ENCODE results near the gene TRAF7.

DNA sequence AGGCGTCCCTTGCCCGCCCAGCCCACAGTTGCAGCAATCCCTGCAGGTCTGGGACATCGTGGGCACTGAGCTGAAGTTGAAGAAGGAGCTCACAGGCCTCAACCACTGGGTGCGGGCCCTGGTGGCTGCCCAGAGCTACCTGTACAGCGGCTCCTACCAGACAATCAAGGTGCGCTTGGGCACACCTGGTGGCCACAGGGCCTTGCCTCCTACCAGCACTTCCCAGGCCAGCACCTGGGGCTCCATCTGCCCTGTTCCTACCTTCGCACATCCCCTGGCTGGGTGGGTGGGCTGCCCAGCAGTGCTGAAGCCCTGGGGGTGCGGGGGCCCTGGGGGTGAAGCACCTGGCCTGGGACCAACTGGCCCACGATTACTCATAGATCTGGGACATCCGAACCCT is 19.9 kb downstream of the TRAF7 start:
- TF ChIP-seq EED (CRISPR knock-in tag; IDR thresholded peaks at IDR 0.05) (no peak), POLR2A (IDR thresholded peaks at IDR 0.05; ENCODE audit: insufficient read depth in 1 of 2, low read depth in 2 of 2, low read length in 2 of 2) (no peak), ZHX2 (IDR thresholded peaks at IDR 0.05; ENCODE audit: low read depth) (no peak), ZHX2 (CRISPR knock-in tag; IDR thresholded peaks at IDR 0.05; ENCODE audit: borderline replicate concordance) (no peak), ZNF383 (CRISPR knock-in tag; IDR thresholded peaks at IDR 0.05; ENCODE audit: borderline replicate concordance) (no peak), NR1H2 (CRISPR knock-in tag; IDR thresholded peaks at IDR 0.05; ENCODE audit: borderline replicate concordance, low read depth) (no peak), CC2D1A (CRISPR knock-in tag; IDR thresholded peaks at IDR 0.05) (no peak)
